AG08395 (cell line): ENCODE measurements around the gene STK36.

ENCODE experiments used
- DNase-seq: peaks from one replicate; pipeline ENCODE4 v3.0.0; 2012; ENCODE audit warnings: mixed read lengths, low spot score

STK36 gene

GRCh38 chr2:218719457-218719856 is 47.6 kb downstream of the STK36 start:
- no peak for DNase-seq

GRCh38 chr2:218720048-218721041 is 48.5 kb downstream of the STK36 start:
- DNase-seq: no peak

GRCh38 chr2:218721488-218721887 is 49.6 kb downstream of the STK36 start:
- DNase-seq: no peak

- no peak for DNase-seq
Measured at GRCh38 chr2:218721934-218722333, 50.0 kb downstream of the STK36 start.

- DNase-seq: no peak
Measured at GRCh38 chr2:218722419-218722818, 50.5 kb downstream of the STK36 start.

DNA sequence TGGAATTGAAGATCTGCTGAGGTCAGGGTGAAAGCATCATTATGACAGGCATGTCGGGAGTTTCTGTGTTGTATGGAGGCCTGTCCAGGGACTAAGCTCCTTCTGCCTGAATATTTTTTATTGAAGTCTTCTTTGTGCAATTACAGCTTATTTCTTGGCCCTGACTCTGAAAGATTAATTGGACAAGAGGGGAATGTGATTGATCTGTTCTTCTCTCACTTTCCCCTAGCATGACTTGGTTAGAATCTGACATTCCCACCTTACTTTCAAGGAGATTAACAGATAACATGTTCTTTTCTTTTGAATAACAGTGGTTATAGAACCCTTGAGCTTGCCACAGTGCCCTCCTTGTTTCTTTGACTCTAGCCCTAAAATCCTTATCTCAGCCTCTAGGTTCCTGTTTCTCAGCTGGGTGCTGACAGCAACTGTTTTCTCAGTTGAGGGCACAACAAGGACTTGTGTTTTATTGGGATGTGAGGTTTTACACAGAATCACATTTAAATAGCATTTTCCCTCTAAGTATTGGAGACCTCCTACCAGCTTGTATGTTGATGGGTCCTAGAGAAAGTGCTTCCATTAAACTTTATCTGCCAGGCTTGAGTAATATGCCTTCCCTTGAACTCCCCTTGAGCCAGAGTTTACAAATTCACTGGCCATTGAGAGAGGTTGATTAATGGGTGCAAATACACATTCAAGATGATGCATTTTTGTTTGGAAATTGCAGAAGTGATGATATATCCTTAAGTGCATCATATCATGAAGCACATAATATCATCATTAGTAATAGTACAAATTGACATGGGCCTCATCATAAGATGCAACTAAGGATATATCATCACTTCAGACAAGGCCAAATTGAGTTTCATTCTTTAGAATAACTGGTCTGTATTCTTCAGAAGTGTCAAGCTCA is 51.2 kb downstream of the STK36 start:
- DNase-seq: no peak

GRCh38 chr2:218726004-218726574 is 54.2 kb downstream of the STK36 start:
- no peak for DNase-seq

DNA sequence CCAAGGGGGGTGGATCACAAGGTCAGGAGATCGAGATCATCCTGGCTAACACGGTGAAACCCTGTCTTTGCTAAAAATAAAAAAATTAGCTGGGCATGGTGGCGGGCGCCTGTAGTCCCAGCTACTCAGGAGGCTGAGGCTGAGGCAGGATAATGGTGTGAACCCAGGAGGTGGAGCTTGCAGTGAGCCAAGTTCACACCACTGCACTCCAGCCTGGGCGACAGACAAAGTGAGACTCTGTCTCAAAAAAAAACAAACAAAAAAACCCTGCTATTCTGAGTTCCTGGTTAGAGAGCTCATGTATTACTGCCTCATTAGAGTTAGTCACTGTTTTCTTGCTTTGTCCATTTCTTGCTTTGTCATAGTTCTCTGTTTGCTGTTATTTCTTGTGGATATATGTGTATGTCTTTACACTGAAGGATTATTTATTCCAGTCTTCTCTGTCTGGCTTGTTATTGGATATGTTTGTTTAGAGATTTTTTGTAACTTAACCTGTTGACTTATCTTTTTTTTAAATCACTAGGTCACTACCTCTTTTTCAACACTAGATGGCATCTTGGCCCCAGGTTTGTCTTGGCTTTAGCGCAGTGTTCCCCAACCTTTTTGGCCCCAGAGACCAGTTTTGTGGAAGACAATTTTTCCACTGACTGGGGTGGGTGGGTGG is 55.7 kb downstream of the STK36 start:
- DNase-seq: no peak

- DNase-seq: no peak
Measured at GRCh38 chr2:218729640-218730039, 57.8 kb downstream of the STK36 start.

DNA sequence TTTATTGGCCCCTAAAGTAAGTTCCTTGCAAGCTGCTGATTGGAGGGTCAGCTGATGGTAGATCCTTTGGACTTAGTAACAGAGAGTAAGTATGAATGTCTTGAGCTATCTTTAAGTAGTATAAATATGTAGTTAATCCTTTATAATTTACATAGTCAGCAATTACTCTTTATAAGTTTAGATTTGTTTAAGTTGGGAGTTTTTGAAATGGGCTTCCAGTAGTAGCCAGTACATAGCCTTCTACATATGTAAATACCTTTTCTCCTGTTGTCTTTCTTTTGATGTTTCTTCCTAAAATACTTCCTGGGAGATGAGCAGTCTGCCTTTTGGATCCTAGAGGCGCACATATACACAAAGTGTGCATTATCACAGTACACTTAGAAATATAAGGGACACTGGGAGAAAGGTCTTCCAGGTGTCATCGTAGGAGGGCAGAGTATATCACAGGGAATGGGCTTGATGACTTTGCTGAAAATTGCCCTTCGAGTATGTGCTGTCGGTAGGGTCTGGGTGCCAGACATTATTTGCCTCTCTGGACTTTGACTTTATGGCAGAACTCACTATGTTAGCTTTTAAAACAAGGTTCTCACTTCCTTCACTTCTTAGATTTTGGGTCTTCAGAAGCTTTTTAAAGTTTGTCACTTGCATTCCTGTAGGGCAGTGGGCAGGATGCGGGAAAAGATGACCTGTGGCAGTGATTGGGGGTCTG is 60.3 kb downstream of the STK36 start:
- no peak for DNase-seq

DNA sequence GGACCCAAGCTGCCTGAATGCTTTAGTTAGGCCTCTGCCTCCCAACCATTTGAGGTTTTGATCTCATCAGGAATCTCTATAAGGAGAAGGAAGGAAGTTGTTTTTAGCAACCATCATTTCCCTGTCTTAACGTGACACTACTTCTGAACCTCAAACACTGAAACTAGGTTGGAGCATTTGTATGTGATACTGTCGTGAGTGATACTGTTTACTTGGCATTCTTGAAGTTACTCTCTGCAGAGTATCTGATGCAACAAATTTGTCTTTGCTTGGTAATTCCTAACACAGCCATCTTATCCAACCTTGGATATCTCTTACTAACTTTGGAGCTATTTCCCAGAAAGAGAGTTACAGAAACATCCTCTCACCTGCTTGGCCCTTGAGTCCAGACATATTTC is 60.9 kb downstream of the STK36 start:
- no peak for DNase-seq

DNA sequence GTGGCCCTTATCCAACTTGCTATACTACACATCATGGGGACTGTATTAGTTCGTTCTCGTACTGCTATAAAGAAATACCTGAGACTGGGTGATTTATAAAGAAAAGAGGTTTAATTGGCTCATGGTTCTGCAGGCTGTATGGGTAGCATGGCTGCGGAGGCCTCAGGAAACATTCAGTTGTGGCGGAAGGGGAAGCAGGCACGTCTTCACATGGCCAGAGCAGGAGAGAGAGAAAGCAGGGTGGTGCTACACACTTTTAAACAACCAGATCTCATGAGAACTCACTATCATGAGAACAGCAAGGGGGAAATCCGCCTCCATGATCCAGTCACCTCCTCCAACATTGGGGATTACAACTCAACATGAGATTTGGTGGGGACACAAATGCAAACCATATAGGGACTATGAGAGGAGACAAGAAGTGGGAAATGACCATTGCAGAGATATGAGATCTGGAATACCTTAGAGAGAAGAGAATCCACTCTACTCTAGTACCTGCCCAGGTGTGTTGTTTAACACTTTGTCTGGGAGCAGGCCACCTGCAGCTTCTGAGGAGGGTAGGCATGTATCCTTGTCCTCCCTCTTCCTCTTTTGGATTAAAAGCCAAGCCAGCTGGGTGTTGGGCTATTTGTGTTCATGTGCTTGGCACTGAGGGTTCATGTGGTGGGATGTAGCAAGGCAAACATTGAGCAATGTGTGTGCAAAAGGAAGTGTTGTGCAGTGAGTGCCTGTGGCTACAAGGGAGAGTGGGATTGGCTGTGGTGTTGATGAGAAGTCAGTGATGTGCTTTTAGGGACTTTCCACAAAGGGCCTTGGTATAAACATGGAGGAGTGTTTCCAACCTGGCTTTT is 61.5 kb downstream of the STK36 start:
- DNase-seq: peak; percentile 13

GRCh38 chr2:218734190-218734975 is 62.5 kb downstream of the STK36 start:
- no peak for DNase-seq

DNA sequence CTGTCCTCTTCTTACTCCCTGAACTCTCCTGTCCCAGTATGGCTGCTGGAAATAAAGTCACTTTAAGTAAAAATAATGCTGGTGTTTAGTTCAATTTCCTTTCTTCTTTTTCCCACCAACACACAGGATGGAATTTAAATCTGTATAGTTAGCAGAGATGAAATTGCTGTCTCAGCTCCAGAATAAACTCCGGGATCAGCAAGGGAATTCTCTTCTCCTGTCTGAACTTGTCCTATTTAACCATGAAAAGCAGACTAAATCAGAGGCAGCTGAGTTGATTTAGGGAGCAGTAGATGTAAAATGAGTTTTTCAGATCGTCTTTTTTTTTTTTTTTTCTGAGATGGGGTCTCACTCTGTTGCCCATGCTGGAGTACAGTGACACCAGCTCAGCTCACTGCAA is 64.6 kb downstream of the STK36 start:
- no peak for DNase-seq

- no peak for DNase-seq
Measured at GRCh38 chr2:218743068-218743467, 71.2 kb downstream of the STK36 start.

DNA sequence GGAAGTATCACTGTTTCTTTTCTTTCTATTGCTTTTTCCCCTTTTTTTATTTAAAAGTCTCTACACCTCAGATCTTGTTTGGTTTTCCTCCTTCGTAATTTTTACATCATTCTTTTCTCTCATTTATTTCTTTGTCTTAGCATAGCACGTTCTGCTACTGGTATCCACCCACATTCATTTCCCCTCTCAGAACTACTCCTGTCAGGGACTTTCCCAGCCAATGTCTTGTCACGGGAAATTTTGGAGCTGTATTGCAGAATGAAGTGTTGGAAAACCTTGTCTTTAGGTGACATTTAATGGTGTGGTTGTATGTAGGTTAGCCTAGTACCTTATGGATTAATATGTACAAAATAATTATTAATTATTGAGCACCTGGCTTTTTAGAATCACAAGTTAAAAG is 72.7 kb downstream of the STK36 start:
- no peak for DNase-seq

DNA sequence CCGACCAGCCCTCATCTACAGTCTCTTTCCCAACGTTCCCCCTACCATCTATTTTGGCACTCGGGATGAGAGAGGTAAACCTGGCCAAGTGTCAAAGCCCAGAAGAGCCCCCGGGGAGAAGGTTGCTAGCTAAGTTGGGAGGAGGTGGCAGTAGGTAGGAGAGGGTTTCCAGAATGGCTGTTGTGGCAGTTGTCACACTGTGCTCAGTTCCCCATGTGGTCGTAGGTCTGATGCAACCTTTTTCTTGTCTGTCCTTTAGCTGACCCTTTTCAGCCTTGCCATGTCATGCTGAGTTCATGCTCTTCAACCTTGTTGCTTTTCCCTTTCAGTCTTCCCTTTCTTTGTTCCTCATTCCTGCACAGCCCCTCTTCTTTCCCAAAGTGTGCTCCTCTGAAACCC is 73.3 kb downstream of the STK36 start:
- DNase-seq: no peak

DNA sequence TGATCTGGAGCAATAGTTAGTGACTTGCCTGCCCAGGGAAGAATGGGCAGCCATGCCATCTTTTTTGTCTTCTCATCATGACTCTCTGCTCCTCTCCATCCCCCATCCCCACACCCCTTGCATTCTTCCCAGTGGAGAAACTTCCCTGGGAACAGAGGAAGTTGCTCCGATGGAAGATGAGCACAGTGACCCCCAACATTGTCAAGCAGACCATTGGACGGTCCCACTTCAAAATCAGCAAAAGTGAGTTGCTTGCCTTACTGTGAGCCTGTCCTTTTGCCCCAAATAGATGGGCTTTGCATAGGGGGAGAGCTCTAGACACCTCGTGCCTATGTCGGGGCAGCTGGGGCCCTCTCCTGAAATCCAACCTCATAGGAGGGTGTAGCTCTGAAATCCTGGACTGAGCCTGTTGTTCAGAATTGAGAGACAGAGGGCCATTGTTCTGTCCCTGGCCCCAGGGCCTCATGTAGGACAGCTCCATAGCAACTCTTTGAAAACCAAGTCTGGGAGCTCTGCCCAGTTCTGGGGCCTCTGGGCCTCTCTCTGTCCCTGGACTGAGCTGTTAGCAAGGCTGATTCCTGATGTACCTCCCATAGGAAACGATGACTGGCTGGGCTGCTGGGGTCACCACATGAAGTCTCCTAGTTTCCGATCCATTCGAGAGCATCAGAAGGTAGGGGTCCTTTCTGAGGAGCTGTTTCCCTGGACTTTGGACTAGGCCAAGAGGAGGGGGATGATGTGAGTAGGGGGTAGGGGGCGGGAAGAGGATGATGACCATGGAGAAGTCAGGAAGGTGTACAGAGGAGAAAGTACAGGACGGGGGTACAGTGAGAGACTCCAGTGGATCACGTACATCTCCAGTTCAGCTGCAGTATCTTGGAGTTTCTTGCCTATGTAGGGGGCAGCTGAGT is 73.9 kb downstream of the STK36 start:
- peak; percentile 48 for DNase-seq

GRCh38 chr2:218746470-218746795 is 74.5 kb downstream of the STK36 start:
- no peak for DNase-seq
